ENCODE results near the gene ACTG1.

The ACTG1 gene

GRCh38 chr17:81526662-81527571, 14.3 kb upstream of the ACTG1 start:
- H2AFZ ChIP-seq (ENCODE audit: low read length): peak overlapping the region; percentile 60

DNA sequence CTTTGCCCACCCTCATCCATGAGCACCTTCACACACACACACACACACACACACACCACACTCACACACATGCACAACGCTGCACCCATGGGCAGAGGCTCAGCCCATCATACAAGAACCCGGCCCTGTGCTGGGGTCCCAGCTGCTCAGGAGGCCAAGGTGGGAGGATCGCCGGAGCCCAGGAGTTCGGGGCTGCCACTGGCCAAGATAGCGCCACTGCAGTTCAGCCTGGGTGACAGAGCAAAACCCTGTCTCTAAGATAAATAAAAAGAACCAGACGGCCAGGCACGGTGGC, 12.2 kb upstream of the ACTG1 start:
- Histone ChIP-seq H3K18ac (ENCODE audit: low read length) (no peak overlapping the region), H3K9me3 (replicated peaks in 1 of 2; ENCODE audit: control insufficient read depth in 2 of 2, insufficient read depth in 1 of 2, low read depth in 1 of 2, low read length in 2 of 2) (no peaks in the 10 kb centered on the region), H3K4ac (ENCODE audit: low read length) (no peak overlapping the region), H4K91ac (ENCODE audit: low read depth, low read length, poor library complexity) (no peak overlapping the region), H3K4me1 (ENCODE audit: control insufficient read depth in 2 of 2, insufficient read depth in 1 of 2, low read depth in 1 of 2, low read length in 2 of 2) (peaks cover 10 to 25% of the 10 kb centered on the region in 2 donors), H2BK12ac (ENCODE audit: low read length) (peak overlapping the region; percentile 99), H3K79me1 (ENCODE audit: low read depth, low read length) (peaks cover 7% of the 10 kb centered on the region), H2BK5ac (ENCODE audit: low read length) (no peak overlapping the region), H2BK120ac (ENCODE audit: low read depth, low read length) (no peak overlapping the region), H3K4me2 (ENCODE audit: insufficient read depth, low read length, poor library complexity, severe bottlenecking) (no peak overlapping the region), H2AK5ac (ENCODE audit: low read depth, low read length) (no peak overlapping the region), H3K4me3 (ENCODE audit: low read length in 2 of 2) (no peak overlapping the region), H3K36me3 (replicated peaks in 1 of 2; ENCODE audit: control insufficient read depth in 2 of 2, insufficient read depth in 2 of 2, low read length in 2 of 2) (no peaks in the 10 kb centered on the region), H3K23ac (ENCODE audit: low read depth, low read length, poor library complexity) (peak overlapping the region; percentile 55), H4K8ac (ENCODE audit: low read depth, low read length) (no peak overlapping the region), H3K14ac (ENCODE audit: low read length) (no peak overlapping the region), H2BK15ac (ENCODE audit: low read length) (no peak overlapping the region), H3K27ac (replicated peaks; ENCODE audit: low read length) (no peak overlapping the region), H3K9ac (ENCODE audit: low read depth, low read length, poor library complexity) (no peak overlapping the region), H2AFZ (ENCODE audit: low read length) (no peak overlapping the region), H3K27me3 (ENCODE audit: control insufficient read depth in 3 of 3, insufficient read depth in 3 of 3, low read depth in 1 of 3, low read length in 3 of 3) (peaks cover under 1 to 19% (median 15%) of the 10 kb centered on the region in 3 experiments)
- no peak for DNase-seq (ENCODE audit: low spot score)
- no CpG with 5 or more reads among the region's 8 CpGs for WGBS, 2 donors (ENCODE audit: extremely low coverage in 2 of 2, insufficient read length in 2 of 2, insufficient replicate concordance in 1 of 2)

More at GRCh38 chr17:81526662-81527571, 14.3 kb upstream of the ACTG1 start:
- H3K4me1 ChIP-seq (ENCODE audit: control insufficient read depth in 2 of 2, insufficient read depth in 1 of 2, low read depth in 1 of 2, low read length in 2 of 2): peaks cover 10 to 25% of the 10 kb centered on the region in 2 donors
- H3K14ac ChIP-seq (ENCODE audit: low read length): peak overlapping the region; percentile 56
- DNase-seq (ENCODE audit: low spot score): no peak
- no peaks in the 10 kb centered on the region for H3K36me3 ChIP-seq (replicated peaks in 1 of 2; ENCODE audit: control insufficient read depth in 2 of 2, insufficient read depth in 2 of 2, low read length in 2 of 2)
- no CpG with 5 or more reads among the region's 21 CpGs for WGBS, 2 donors (ENCODE audit: extremely low coverage in 2 of 2, insufficient read length in 2 of 2, insufficient replicate concordance in 1 of 2)
- H3K23ac ChIP-seq (ENCODE audit: low read depth, low read length, poor library complexity): peak overlapping the region; percentile 89
- H2BK12ac ChIP-seq (ENCODE audit: low read length): peak overlapping the region; percentile 75
- H2BK120ac ChIP-seq (ENCODE audit: low read depth, low read length): peak overlapping the region; percentile 81
- no peak overlapping the region for H4K91ac ChIP-seq (ENCODE audit: low read depth, low read length, poor library complexity)
- peaks cover 0 to 15% (median 9%) of the 10 kb centered on the region in 3 experiments for H3K27me3 ChIP-seq (ENCODE audit: control insufficient read depth in 3 of 3, insufficient read depth in 3 of 3, low read depth in 1 of 3, low read length in 3 of 3)
- no peak overlapping the region for H3K4me2 ChIP-seq (ENCODE audit: insufficient read depth, low read length, poor library complexity, severe bottlenecking)
- H3K9me3 ChIP-seq (replicated peaks in 1 of 2; ENCODE audit: control insufficient read depth in 2 of 2, insufficient read depth in 1 of 2, low read depth in 1 of 2, low read length in 2 of 2): peaks cover 0 to 4% of the 10 kb centered on the region in 2 donors
- H2BK15ac ChIP-seq (ENCODE audit: low read length): peak overlapping the region; percentile 58
- H2AK5ac ChIP-seq (ENCODE audit: low read depth, low read length): peak overlapping the region; percentile 97
- peak overlapping the region; percentile 39 for H2BK5ac ChIP-seq (ENCODE audit: low read length)
- H3K18ac ChIP-seq (ENCODE audit: low read length): peak overlapping the region; percentile 59
- no peak overlapping the region for H3K27ac ChIP-seq (replicated peaks; ENCODE audit: low read length)
- peak overlapping the region; percentile 72 for H3K9ac ChIP-seq (ENCODE audit: low read depth, low read length, poor library complexity)
- no peak overlapping the region for H3K4me3 ChIP-seq (ENCODE audit: low read length in 2 of 2)
- H4K8ac ChIP-seq (ENCODE audit: low read depth, low read length): no peak overlapping the region
- H3K79me1 ChIP-seq (ENCODE audit: low read depth, low read length): peaks cover 7% of the 10 kb centered on the region
- peak overlapping the region; percentile 37 for H3K4ac ChIP-seq (ENCODE audit: low read length)

- no CpG with 5 or more reads among the region's 18 CpGs for WGBS, 2 donors (ENCODE audit: extremely low coverage in 2 of 2, insufficient read length in 2 of 2, insufficient replicate concordance in 1 of 2)
- Histone ChIP-seq H2BK5ac (ENCODE audit: low read length) (peak overlapping the region; percentile 33), H3K36me3 (replicated peaks in 1 of 2; ENCODE audit: control insufficient read depth in 2 of 2, insufficient read depth in 2 of 2, low read length in 2 of 2) (no peaks in the 10 kb centered on the region), H3K23ac (ENCODE audit: low read depth, low read length, poor library complexity) (peak overlapping the region; percentile 80), H2BK15ac (ENCODE audit: low read length) (peak overlapping the region; percentile 98), H2AK5ac (ENCODE audit: low read depth, low read length) (peak overlapping the region; percentile 99), H3K79me1 (ENCODE audit: low read depth, low read length) (peaks cover 5% of the 10 kb centered on the region), H3K4ac (ENCODE audit: low read length) (peak overlapping the region; percentile 97), H4K91ac (ENCODE audit: low read depth, low read length, poor library complexity) (peak overlapping the region; percentile 46), H3K18ac (ENCODE audit: low read length) (peak overlapping the region; percentile 91), H3K27ac (replicated peaks; ENCODE audit: low read length) (no peak overlapping the region), H2BK12ac (ENCODE audit: low read length) (peak overlapping the region; percentile 99), H2BK120ac (ENCODE audit: low read depth, low read length) (no peak overlapping the region), H3K4me1 (ENCODE audit: control insufficient read depth in 2 of 2, insufficient read depth in 1 of 2, low read depth in 1 of 2, low read length in 2 of 2) (peaks cover 14 to 25% of the 10 kb centered on the region in 2 donors), H3K9ac (ENCODE audit: low read depth, low read length, poor library complexity) (peak overlapping the region; percentile 55), H4K8ac (ENCODE audit: low read depth, low read length) (no peak overlapping the region), H3K9me3 (replicated peaks in 1 of 2; ENCODE audit: control insufficient read depth in 2 of 2, insufficient read depth in 1 of 2, low read depth in 1 of 2, low read length in 2 of 2) (no peaks in the 10 kb centered on the region), H2AFZ (ENCODE audit: low read length) (no peak overlapping the region), H3K4me3 (ENCODE audit: low read length in 2 of 2) (no peak overlapping the region), H3K27me3 (ENCODE audit: control insufficient read depth in 3 of 3, insufficient read depth in 3 of 3, low read depth in 1 of 3, low read length in 3 of 3) (peaks cover 6 to 22% (median 15%) of the 10 kb centered on the region in 3 experiments), H3K14ac (ENCODE audit: low read length) (peak overlapping the region; percentile 91), H3K4me2 (ENCODE audit: insufficient read depth, low read length, poor library complexity, severe bottlenecking) (no peak overlapping the region)
- no peak for DNase-seq (ENCODE audit: low spot score)
Observed at GRCh38 chr17:81524039-81524864, 11.7 kb upstream of the ACTG1 start.

Measured in neuronal stem cell (in vitro differentiated cells).